ES-I3 (cell line): ENCODE data around the gene ERICH6.

ENCODE experiments used
- H3K36me3 ChIP-seq: 2 replicates; pipeline ENCODE4 v1.6.1; 2013; ENCODE audit warnings: mild to moderate bottlenecking, low read length, control low read depth, moderate library complexity; ENCODE audit not compliant: insufficient read depth
- H3K4me1 ChIP-seq: 2 replicates; pipeline ENCODE4 v1.6.1; 2013; ENCODE audit warnings: mild to moderate bottlenecking, control low read depth, low read length; ENCODE audit not compliant: insufficient read depth
- H3K9ac ChIP-seq: 2 replicates; pipeline ENCODE4 v1.6.1; 2013; ENCODE audit warnings: low read depth, mild to moderate bottlenecking, low read length, moderate library complexity
- H3K9me3 ChIP-seq: 2 replicates; pipeline ENCODE4 v1.6.1; 2013; ENCODE audit warnings: mild to moderate bottlenecking, low read length, moderate library complexity; ENCODE audit not compliant: control insufficient read depth, insufficient read depth

ERICH6 gene

DNA sequence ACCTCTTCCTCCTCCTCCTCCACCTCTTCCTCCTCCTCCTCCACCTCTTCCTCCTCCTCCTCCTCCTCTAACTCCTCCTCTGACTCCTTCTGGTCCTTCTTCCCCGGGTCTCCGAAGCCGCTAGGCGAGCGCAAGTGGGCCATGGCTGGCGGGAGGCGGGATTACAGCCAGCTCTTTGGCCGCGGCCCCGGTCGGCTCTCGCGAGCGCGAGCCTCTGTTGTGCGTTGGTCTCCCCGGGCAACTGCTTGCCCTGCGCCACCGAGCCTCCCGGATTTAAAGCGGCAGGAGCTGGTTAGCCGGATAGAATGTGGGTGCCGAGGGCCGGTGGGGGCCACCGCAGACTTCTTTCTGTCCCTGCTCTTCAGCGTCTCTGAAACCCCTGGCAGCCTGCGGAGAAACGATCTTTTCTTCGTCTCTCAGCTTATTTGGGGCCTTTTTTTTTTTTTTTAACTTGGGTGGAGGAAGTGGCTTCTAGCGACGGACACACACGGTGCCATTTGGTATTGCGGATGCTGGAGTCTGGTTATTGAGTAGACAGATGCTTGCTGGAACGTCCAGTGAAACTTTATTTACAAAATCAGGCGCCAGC lies at the start of gene ERICH6:
Gene ERICH6 (minus strand): TSS at position 165 of the 589 bp plus-strand sequence. CDS start 22 bp downstream, at position 143.
- H3K4me1 ChIP-seq, result no peaks in the 10 kb centered on the region
- H3K9me3 ChIP-seq, result no peaks in the 10 kb centered on the region; the same call in 1 of the 2 replicates
- peak within 1 kb of the TSS; percentile 99 for H3K9ac ChIP-seq
- H3K36me3 ChIP-seq, result no peaks in the 10 kb centered on the region

DNA sequence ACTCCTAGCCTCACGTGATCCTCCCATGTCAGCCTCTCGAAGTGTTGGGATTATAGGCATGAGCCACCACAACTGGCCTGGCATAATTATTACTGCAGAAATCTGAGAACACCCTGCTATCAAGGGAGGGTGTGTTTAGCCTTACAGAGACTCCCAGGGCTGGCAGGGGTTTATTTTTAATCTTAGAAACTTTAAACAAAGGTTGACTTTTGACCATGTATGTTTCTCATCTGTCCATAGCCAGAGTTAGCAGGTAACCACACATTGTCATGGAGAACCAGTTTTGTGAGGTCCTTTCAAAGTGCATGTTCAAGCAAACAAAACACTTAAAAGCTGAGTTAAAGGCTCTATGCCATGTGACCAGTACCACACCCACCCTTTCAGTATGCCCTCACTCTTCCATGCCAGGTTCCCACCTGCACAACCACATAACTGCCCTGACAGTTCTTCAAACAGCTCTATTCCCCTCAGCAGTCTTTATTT lies 48.1 kb upstream of the ERICH6 start:
- Histone ChIP-seq H3K9ac (no peak overlapping the region), H3K4me1 (peaks cover 14% of the 10 kb centered on the region), H3K9me3 (no peaks in the 10 kb centered on the region), H3K36me3 (no peaks in the 10 kb centered on the region)

DNA sequence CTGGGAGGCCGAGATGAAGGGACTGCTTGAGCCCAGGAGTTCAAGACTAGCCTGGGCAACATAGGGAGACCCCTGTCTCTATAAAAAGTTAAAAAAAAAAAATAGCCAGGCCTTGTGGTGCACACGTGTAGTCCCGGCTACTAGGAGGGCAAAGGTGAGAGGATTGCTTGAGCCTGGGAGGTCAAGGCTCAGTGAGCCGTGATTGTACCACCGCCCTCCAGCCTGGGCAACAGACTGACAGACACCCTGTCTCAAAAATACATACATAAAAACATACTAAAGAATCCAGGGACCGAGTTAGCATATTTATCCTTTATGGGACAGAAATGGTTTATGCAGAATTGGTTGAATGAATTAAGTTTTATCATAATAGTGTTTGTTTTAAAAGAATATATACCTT lies 45.5 kb upstream of the ERICH6 start:
- H3K4me1 ChIP-seq, result peaks cover 14% of the 10 kb centered on the region
- no peak overlapping the region for H3K9ac ChIP-seq
- no peaks in the 10 kb centered on the region for H3K36me3 ChIP-seq
- H3K9me3 ChIP-seq, result no peaks in the 10 kb centered on the region

DNA sequence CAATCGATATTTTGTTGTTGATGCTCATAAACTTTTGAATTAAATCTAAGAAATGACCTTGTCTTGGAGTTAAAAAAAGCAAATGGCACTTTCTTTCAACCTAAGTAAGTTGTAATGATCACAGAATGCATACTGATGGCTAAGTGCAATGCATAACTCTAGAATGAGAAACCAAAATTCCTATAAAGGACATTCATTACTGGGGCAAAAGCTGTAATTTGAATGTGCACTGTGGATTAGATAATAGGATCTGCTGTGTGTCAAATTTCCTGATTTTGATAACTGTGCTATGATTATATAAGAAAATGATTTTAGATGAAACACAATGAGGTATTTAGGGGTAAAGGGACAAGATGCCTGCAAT lies 44.9 kb upstream of the ERICH6 start:
- H3K36me3 ChIP-seq, result no peaks in the 10 kb centered on the region
- peaks cover 15% of the 10 kb centered on the region for H3K4me1 ChIP-seq
- H3K9me3 ChIP-seq, result no peaks in the 10 kb centered on the region
- H3K9ac ChIP-seq, result no peak overlapping the region

GRCh38 chr3:150747886-150748683 lies 44.4 kb upstream of the ERICH6 start:
- Histone ChIP-seq H3K36me3 (no peaks in the 10 kb centered on the region), H3K9ac (no peak overlapping the region), H3K4me1 (peaks cover 18% of the 10 kb centered on the region), H3K9me3 (no peaks in the 10 kb centered on the region)

DNA sequence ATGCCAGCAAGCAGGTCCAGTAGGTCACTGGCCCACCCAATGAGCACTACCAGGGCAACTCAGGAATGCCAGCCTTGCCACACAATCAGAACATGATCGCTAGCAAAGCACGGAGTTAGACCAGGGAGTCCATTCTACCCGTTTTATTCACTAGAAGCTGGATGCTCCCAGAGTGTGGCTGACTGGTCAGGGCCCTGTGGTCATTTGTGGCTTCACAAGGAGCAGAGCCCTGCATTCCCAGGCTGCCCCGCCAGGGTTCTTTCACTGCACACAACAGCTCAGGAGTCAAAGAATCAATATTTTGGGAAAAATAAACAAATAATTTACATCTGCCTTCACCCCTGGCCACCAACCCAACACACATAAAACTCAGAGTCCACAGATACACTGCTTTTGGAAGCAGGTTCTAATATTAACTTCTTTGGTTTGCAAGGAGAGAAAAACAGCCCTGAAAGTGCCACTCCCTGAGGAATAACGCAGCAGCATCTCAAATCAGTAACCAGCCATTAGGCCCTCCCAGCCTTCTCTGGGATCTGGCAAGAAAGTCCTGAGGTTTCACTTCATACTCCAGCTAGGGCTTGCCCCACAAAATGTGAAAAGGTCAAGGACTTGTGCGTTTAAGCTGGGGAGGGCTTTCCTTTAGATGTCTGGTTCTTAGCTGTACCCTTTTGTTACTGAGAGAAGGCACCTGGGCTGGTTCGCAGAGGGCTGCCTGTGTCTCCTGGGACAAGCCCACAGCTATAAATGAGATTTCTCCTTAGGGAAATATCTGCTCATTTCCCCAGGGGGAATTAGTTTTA lies 43.3 kb upstream of the ERICH6 start:
- Histone ChIP-seq H3K9me3 (no peaks in the 10 kb centered on the region), H3K9ac (no peak overlapping the region), H3K36me3 (no peaks in the 10 kb centered on the region), H3K4me1 (peaks cover 17% of the 10 kb centered on the region)

DNA sequence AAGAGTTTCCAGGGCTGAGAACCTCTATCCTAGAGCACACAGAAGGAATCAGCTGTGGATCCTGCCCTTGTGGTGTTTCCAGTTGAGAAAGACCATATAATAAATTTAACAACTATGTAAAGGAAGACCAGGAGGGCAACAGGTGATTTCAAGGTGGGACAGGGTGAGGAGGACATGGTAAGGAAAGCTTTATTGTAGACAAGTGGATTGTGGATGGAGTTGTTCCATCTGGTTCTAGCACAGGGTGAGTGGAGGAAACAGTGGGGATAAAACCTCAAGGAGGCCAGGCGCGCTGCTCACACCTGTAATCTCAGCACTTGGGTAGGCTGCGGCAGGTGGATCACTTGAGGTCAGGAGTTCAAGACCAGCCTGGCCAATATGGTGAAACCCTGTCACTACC lies 42.1 kb upstream of the ERICH6 start:
- no peak overlapping the region for H3K9ac ChIP-seq
- H3K4me1 ChIP-seq, result peaks cover 12% of the 10 kb centered on the region
- H3K9me3 ChIP-seq, result no peaks in the 10 kb centered on the region
- H3K36me3 ChIP-seq, result no peaks in the 10 kb centered on the region

- H3K9ac ChIP-seq, result no peak overlapping the region
- H3K9me3 ChIP-seq, result no peaks in the 10 kb centered on the region
- H3K4me1 ChIP-seq, result peaks cover 12% of the 10 kb centered on the region
- H3K36me3 ChIP-seq, result no peaks in the 10 kb centered on the region
Measured at GRCh38 chr3:150744919-150745211, 41.1 kb upstream of the ERICH6 start.

GRCh38 chr3:150744041-150744918 lies 40.6 kb upstream of the ERICH6 start:
- H3K4me1 ChIP-seq, result peaks cover 10% of the 10 kb centered on the region
- no peak overlapping the region for H3K9ac ChIP-seq
- no peaks in the 10 kb centered on the region for H3K36me3 ChIP-seq
- H3K9me3 ChIP-seq, result no peaks in the 10 kb centered on the region

GRCh38 chr3:150743508-150743907 lies 39.8 kb upstream of the ERICH6 start:
- Histone ChIP-seq H3K4me1 (peaks cover 10% of the 10 kb centered on the region; the same call in 1 of the 2 replicates), H3K36me3 (no peaks in the 10 kb centered on the region), H3K9ac (no peak overlapping the region), H3K9me3 (no peaks in the 10 kb centered on the region)

DNA sequence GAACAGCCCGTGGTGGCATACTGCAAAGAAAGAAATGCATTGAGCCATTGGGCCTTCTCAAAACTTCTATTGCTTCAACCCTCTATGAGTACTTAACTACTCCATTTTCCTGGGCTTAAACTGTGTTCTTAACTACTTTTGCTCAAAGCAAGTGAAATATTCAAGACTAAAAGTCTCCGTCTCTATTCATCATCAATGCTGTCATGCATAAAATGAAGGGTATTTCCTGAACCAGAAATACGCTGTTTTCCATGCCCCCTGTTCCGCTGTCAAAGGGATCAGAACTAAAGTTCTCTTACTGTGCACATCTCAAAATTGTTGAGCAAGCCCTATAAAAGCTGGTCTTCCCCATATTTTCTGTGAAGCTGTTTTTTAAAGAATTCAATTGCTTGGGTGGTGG lies 39.0 kb upstream of the ERICH6 start:
- no peaks in the 10 kb centered on the region for H3K9me3 ChIP-seq
- H3K9ac ChIP-seq, result no peak overlapping the region
- H3K36me3 ChIP-seq, result no peaks in the 10 kb centered on the region
- peaks cover 18% of the 10 kb centered on the region for H3K4me1 ChIP-seq

DNA sequence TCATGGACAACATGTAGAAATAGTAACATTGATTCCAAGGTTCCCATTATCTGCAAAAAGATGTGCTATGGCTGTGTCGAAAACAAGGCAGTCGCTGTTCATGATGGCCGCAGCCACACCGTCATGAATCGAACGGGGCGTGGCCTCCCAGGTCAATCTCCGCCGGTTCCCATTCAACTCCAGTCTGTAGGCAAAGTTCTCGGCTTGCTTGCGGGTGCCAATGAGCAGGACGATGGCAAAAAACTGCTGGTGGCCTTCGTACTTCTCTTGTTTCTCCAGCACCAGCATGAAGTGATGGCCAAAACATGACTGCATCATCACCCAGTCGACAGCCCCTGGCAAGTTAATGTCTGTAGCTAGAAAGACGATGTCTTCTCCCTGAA lies 38.4 kb upstream of the ERICH6 start:
- peaks cover 22% of the 10 kb centered on the region for H3K4me1 ChIP-seq
- H3K9me3 ChIP-seq, result no peaks in the 10 kb centered on the region
- H3K36me3 ChIP-seq, result no peaks in the 10 kb centered on the region
- no peak overlapping the region for H3K9ac ChIP-seq

- peaks cover 27% of the 10 kb centered on the region for H3K4me1 ChIP-seq
- H3K9me3 ChIP-seq, result no peaks in the 10 kb centered on the region
- no peaks in the 10 kb centered on the region for H3K36me3 ChIP-seq
- H3K9ac ChIP-seq, result no peak overlapping the region
Measured at GRCh38 chr3:150741497-150742140, 37.9 kb upstream of the ERICH6 start.
